ENCODE results near the gene SLC4A11.

SLC4A11 gene

DNA sequence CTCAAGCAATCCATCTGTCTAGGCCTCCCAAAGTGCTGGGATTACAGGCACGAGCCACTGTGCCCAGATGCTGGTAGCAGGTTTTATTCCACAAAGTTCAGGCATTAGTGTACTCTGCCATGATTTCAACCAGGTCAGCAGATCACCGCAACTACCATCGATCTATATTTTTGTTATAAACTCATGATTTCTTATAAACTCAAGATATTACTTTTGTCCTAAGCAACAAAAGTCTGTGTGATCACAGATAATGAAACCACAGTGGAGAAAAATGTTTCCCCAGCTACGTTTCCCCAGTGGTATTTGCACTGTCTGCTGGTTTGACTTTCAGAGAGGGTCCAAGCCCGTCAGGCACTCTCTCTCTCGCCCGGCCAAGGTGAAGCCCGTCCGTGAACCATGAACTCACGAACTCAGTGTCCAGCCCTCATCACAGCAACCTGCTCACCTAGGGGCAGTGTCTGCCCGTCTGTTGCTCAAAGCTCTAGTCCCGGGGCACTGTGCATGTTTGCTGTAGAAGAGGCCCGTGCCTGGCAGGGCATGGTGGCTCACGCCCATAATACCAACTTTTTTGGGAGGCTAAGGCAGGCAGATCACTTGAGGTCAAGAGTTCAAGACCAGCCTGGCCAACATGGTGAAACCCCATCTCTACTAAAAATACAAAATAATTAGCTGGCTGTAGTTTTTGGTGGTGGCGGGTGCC is 7.0 kb downstream of the SLC4A11 start:
- no peak for TF ChIP-seq JUND (IDR thresholded peaks at IDR 0.05; ENCODE audit: low read depth)
- in situ Hi-C loops (cut with HindIII; ENCODE audit: low pct_unique_long_range_greater_than_20kb, low sequenced_read_pairs) = no loop called here
- no peak for DNase-seq (ENCODE audit: low read depth in 1 of 2, low spot score in 1 of 2)

DNA sequence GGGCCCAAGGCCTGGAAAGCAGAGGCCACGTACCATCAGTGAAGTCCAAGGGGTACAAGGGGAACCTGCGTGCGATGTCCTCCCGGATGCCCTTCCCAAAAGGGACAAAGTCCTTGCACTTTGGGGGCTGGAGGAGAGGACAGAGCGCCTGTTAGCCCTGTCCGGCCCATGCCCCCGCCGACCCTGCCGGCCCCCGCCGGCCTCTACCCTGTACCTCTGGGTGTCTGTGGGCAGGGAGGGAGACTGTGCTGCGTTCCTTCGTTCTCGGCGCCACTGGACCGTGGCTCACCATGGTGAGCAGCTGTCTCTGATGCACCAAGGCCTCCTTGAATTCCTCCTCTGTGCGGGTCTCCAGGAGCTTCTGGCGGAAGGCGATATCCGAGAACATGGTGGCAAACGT is 7.9 kb downstream of the SLC4A11 start:
- DNase-seq (ENCODE audit: low read depth in 1 of 2, low spot score in 1 of 2) = no peak
- in situ Hi-C loops (cut with HindIII; ENCODE audit: low pct_unique_long_range_greater_than_20kb, low sequenced_read_pairs) = no loop called here
- no peak for TF ChIP-seq JUND (IDR thresholded peaks at IDR 0.05; ENCODE audit: low read depth)

DNA sequence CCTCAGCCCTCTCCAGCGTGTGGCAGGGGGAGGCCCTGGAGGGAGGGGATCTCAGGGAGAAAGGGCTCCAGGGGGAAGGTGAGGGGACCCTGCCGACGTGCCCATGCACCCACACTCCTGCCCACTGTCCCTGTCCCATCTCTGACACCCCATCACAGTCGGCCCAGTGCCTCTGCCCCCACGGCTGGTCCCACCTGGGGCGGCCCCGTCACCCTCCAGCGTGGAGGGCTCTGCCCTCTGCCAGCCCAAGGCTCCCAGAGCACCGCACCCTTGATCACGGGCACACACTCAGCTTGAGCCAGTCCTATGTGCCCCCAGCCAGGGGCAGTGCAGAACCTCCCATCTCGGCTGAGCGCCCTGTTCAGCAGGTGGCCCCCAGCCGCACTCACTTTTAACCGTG is 9.2 kb downstream of the SLC4A11 start:
- no peak for TF ChIP-seq JUND (IDR thresholded peaks at IDR 0.05; ENCODE audit: low read depth)
- in situ Hi-C loops (cut with HindIII; ENCODE audit: low pct_unique_long_range_greater_than_20kb, low sequenced_read_pairs) = no loop called here

DNA sequence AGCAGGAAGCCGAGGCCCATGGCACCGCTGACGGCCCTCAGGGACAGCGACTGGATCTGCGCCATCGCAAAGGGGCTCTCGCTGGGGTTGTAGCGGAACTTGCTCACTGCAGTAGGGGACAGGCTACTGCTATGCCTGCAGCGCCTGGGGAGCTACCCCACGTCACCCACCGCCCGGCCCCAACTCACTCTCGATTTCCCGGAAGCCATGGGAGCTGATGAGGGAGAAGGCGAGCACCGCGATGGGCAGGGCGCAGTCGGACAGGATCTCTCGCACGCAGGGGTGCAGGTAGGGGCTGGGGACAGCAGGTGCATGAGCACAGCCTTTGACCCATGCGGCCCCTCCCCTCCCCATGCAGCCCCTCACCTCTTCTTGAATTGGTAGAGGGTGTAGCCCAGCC is 9.8 kb downstream of the SLC4A11 start:
- TF ChIP-seq JUND (IDR thresholded peaks at IDR 0.05; ENCODE audit: low read depth) = no peak
- no peak for DNase-seq (ENCODE audit: low read depth in 1 of 2, low spot score in 1 of 2)
- in situ Hi-C loops (cut with HindIII; ENCODE audit: low pct_unique_long_range_greater_than_20kb, low sequenced_read_pairs) = no loop called here

More for the DNA sequence above, 9.2 kb downstream of the SLC4A11 start:
- no peak for DNase-seq (ENCODE audit: low read depth in 1 of 2, low spot score in 1 of 2)

DNA sequence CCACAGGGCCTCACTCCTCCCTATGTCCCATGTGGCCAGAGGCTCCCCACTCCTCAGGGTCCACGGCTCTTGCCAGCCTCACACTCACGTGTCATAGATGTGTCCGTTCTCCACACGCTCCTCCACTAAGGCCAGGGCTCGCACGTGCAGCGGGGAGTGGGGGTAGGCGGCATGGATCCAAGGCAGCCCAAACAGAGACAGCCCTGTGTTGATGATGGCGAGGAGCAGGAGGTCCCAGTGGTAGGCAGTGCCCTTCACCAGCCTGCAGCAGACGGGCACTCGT is 10.3 kb downstream of the SLC4A11 start:
- in situ Hi-C loops (cut with HindIII; ENCODE audit: low pct_unique_long_range_greater_than_20kb, low sequenced_read_pairs) = no loop called here
- DNase-seq (ENCODE audit: low read depth in 1 of 2, low spot score in 1 of 2) = no peak
- no peak for TF ChIP-seq JUND (IDR thresholded peaks at IDR 0.05; ENCODE audit: low read depth)

DNA sequence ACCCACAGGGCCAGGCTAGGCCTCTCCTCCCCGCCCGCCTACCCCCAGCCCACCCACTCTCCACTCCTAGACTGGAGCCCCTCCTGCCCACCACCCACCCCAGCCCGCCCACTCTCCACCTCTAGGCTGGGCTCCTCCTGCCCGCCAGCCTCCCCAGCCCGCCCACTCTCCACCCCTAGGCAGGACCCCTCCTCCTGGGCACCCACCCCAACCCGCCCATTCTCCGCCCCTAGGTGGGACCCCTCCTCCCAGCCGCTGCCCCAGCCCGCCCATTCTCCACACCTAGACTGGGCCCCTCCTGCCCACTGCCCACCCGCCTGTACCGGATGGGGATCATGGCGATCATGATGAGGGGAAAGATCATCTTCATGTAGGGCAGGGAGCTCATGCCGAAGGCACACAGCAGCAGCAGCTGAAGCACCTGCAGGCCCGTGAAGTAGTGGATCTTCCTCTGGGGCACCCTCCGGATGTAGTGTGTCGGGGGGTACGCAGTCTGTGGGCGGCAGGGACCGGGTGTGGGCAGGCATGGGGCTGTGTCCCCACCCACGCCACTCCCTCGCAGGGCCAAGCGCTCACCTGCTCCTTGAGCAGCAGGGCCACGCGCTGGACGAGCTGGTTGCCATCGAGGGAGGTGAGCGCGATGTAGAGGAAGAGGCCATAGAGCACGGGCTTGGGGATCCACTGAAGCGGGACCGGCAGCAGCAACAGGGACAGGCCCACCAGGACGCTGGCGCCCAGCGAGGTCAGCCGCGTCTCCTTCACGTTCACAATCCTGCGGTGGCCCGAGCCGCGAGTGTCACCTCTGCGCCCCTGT is 10.8 kb downstream of the SLC4A11 start:
- in situ Hi-C loops (cut with HindIII; ENCODE audit: low pct_unique_long_range_greater_than_20kb, low sequenced_read_pairs) = no loop called here
- TF ChIP-seq JUND (IDR thresholded peaks at IDR 0.05; ENCODE audit: low read depth) = no peak
- no peak for DNase-seq (ENCODE audit: low read depth in 1 of 2, low spot score in 1 of 2)

DNA sequence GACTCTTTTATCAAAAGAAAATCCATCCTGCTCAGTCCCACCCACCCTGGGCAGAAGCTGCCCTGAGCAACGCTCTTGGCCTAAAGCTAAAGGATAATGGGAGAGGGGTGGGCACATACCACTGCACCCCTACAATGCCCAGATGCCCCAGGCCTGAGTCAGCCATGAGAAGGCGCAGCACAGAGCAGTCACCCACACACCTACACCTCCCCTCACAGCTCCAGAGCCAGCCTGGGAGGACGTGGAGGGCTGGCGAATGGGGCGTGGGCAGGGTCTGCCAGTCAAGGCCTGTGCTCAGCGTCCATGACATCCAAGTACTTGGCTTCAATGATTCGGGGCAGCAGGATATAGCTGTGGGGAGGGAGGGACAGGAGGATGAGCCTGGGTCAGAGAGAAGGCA is 11.5 kb downstream of the SLC4A11 start:
- no peak for TF ChIP-seq JUND (IDR thresholded peaks at IDR 0.05; ENCODE audit: low read depth)
- in situ Hi-C loops (cut with HindIII; ENCODE audit: low pct_unique_long_range_greater_than_20kb, low sequenced_read_pairs) = no loop called here
- DNase-seq (ENCODE audit: low read depth in 1 of 2, low spot score in 1 of 2) = no peak

DNA sequence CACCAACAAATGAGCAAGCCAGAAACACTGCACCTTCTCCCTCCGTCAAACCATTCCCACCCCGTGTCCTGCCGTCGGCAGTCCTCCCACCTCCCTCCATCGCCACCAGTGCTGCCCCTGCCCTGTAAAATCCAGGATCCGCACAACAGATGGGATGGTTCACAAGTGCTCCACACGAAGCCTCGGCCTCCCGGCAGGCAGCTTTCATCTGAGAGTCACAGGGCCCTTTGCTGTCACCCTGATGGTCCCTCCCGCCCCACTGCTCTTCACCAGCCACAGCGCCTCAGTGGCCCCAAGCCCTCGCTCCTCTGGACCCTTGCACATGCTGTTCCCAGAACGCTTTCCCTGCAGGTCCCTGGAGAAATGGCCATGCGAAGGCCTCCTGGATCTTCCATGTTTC is 12.1 kb downstream of the SLC4A11 start:
- TF ChIP-seq JUND (IDR thresholded peaks at IDR 0.05; ENCODE audit: low read depth) = no peak
- in situ Hi-C loops (cut with HindIII; ENCODE audit: low pct_unique_long_range_greater_than_20kb, low sequenced_read_pairs) = no loop called here
- DNase-seq (ENCODE audit: low read depth in 1 of 2, low spot score in 1 of 2) = no peak

DNA sequence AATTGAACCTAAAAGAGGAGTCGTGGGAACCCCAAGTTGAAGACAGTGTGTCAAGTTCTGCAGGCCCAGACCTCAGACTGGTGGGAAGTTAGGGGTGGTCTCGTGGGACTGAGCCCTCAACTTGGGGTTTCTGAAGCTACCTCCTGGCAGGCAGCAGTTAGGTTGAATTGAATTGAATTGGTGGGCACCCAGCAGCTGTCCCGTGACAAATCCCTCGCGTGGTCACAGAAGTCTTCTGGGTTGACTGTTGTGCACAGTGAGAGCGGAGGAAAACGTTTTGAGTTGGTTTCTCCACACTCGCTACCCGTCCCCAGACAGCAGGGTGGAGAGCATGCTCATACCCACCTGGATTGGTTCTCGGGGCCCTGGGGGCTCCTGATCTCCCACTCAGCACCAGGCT is 12.9 kb downstream of the SLC4A11 start:
- in situ Hi-C loops (cut with HindIII; ENCODE audit: low pct_unique_long_range_greater_than_20kb, low sequenced_read_pairs) = no loop called here
- no peak for DNase-seq (ENCODE audit: low read depth in 1 of 2, low spot score in 1 of 2)
- no peak for TF ChIP-seq JUND (IDR thresholded peaks at IDR 0.05; ENCODE audit: low read depth)

DNA sequence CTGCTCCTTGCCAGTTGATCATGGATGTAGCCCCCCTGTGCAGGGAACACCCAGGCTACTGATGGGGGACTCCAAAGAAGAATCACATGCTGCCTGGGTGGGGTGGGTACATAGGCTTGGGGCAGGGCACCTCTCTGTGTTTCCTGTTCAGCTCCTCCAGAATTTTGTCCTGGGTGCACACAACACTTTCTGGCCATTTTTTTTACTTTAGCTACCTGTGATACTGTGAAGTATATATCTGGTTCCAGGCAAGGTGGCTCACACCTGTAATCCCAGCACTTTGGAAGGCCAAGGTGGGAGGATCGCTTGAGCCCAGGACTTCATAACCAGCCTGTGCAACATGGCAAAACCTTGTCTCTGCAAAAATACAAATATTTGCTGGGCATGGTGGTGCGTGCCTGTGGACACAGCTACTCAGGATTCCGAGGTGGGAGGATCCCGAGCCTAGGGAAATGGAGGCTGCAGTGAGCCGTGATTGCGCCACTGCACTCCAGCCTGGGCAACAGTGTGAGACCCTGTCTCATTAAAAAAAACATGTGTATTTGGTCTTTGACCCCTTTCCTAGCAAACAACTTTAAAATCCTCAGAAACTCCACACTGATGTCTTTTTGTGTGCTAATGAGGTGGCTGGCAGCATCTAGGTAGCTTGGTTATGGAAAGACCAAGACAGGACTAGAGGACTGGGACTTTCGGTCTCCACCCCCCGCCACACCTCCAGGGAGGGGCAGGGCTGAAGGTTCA is 14.1 kb downstream of the SLC4A11 start:
- in situ Hi-C loops (cut with HindIII; ENCODE audit: low pct_unique_long_range_greater_than_20kb, low sequenced_read_pairs) = no loop called here
- TF ChIP-seq JUND (IDR thresholded peaks at IDR 0.05; ENCODE audit: low read depth) = no peak
- no peak for DNase-seq (ENCODE audit: low read depth in 1 of 2, low spot score in 1 of 2)

DNA sequence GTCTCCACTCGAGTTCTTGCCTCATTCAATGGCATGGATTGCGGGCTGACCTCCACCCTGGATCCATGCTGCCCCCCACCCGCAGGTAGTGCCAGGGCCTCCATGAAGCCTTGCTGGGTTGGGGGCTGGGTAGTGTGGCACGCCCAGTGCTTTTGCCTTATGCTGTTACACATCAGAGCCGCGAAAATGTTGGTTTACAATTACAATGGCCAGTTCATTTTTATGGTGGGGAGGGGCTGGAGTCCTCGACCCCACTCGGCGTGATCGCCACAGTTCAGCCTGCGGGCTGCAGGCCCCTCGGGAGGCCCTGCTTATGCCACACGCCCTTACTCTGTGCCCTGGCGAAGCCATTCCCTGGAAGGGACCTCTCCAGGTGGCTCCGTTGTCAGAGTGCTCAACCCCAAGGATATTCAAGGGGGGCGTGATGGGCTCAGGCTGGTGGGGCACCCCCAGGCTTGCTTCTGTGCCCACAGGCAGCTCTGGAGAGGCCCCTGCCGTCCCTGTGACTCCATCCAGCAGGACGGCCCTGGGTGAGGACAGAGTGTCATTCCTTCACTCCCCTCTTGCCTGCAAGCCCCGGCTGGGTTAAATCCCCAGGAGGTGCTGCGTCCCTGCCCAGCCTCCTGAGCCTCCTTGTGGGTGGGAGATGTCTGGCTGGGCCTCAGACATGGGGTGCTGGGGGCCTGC is 14.9 kb downstream of the SLC4A11 start:
- no peak for DNase-seq (ENCODE audit: low read depth in 1 of 2, low spot score in 1 of 2)
- no peak for TF ChIP-seq JUND (IDR thresholded peaks at IDR 0.05; ENCODE audit: low read depth)
- in situ Hi-C loops (cut with HindIII; ENCODE audit: low pct_unique_long_range_greater_than_20kb, low sequenced_read_pairs) = no loop called here

DNA sequence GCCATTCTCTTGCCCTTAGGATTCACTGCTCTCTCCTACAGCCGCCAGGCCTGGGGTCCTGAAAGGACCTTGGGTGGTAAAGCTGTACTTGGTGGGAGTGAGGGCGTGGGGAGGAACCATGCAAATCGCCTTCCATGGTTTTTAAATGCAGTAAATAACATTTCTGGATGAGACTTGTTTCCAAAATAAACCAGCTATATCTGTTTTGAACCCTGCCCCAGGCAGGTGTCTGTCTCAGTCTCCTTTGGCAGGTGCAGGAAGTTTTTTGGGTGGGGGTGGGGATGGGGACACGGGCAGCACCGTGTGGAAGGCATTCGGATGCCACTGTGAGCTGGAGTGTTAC is 15.4 kb downstream of the SLC4A11 start:
- in situ Hi-C loops (cut with HindIII; ENCODE audit: low pct_unique_long_range_greater_than_20kb, low sequenced_read_pairs) = no loop called here
- no peak for DNase-seq (ENCODE audit: low read depth in 1 of 2, low spot score in 1 of 2)
- TF ChIP-seq JUND (IDR thresholded peaks at IDR 0.05; ENCODE audit: low read depth) = no peak

Data from T47D (cell line).